GM10266 (cell line): ENCODE measurements around the gene CD151.
A peak's percentile ranks its signal among the peaks of the same experiment; 100 is the strongest.

Experiments
- DNase-seq: peaks from one replicate; pipeline ENCODE4 v3.0.0; 2012; ENCODE audit errors: extremely low spot score
- TF ChIP-seq, protein P1 (sequence below): IDR thresholded peaks from 2 replicates; pipeline ENCODE4 v1.5.1; 2012; ENCODE audit warnings: mild to moderate bottlenecking, low read depth; ENCODE audit not compliant: control insufficient read depth, insufficient read depth; ENCODE audit errors: missing control alignments

CD151 gene

DNA sequence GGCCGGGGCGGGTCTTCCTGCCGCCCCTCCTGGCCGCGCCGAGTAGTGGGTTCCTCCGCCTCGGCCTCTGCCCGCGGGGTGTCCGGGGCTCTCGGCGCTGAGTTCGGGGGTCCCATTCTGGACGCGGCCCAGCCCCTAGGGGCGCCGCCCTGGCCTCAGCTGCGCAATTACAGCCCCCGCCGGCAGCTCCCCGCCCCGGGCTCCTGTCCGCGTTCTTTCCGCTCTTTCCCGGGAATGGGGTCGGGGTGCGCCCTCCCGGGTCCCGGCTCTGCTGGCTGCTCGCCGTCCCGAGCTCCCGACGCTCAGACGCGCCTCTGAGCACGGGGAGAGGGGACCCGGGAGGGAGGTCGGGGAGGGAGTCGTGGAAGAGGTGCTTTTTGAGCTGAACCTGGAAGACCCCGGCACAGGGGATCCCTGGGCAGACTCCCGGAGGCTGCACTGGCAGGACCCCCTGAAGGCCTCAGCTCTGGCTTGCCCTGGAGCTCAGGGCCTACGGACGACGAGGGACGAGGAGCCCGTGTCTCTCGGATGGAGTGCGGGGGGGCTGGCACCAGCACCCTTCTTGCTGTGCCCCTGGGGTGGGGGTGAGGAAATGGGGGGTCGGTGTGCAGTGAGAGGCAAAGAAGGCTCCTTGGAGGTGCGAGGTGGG lies 10.5 kb downstream of the CD151 start:
- no peak for DNase-seq
- TF ChIP-seq, protein P1, sequence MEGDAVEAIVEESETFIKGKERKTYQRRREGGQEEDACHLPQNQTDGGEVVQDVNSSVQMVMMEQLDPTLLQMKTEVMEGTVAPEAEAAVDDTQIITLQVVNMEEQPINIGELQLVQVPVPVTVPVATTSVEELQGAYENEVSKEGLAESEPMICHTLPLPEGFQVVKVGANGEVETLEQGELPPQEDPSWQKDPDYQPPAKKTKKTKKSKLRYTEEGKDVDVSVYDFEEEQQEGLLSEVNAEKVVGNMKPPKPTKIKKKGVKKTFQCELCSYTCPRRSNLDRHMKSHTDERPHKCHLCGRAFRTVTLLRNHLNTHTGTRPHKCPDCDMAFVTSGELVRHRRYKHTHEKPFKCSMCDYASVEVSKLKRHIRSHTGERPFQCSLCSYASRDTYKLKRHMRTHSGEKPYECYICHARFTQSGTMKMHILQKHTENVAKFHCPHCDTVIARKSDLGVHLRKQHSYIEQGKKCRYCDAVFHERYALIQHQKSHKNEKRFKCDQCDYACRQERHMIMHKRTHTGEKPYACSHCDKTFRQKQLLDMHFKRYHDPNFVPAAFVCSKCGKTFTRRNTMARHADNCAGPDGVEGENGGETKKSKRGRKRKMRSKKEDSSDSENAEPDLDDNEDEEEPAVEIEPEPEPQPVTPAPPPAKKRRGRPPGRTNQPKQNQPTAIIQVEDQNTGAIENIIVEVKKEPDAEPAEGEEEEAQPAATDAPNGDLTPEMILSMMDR: peak; percentile 6

DNA sequence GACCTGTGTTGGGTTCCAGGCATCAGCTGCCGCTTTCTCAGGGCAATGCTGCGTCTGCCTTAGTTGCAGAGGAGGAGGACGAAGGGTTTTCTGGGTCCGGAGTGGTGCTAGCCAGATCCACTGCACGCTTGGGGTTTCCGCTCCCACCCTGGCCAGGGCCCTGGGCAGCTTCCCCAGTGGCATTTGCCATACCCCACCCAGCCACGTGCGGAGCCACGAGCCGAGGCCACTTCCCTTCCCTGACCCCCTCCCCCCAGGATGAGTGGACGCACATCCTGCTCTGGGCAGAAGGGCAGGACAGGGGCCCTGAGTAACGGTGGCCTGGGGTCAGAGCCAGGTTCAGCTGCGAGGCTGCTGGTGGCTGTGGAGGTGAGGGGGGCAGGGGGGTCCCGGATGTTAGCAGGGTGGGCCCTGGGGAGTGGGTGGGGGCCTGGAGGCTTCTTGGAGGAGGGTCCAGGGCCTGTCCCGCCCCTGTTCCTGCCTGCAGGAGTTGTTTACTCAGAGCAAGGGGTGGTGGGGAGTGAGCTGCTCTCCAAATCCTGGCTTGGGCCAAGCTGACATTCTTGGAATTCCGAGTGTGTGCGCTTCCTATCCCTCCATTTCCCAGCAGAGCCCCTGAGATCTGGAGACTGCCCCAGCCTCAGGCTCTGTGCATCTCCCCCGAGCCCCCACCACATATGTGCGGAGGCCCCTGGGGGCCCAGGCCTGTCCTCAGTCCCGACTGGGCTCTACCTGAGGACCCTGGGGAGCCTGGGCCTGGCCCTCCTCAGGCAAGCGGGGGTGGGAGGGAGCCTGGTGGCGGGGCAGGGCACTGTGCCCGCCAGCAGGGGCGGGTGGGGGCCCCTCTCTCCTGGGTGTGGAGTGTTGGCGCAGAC lies 11.3 kb downstream of the CD151 start:
- TF ChIP-seq, protein P1: no peak
- no peak for DNase-seq

DNA sequence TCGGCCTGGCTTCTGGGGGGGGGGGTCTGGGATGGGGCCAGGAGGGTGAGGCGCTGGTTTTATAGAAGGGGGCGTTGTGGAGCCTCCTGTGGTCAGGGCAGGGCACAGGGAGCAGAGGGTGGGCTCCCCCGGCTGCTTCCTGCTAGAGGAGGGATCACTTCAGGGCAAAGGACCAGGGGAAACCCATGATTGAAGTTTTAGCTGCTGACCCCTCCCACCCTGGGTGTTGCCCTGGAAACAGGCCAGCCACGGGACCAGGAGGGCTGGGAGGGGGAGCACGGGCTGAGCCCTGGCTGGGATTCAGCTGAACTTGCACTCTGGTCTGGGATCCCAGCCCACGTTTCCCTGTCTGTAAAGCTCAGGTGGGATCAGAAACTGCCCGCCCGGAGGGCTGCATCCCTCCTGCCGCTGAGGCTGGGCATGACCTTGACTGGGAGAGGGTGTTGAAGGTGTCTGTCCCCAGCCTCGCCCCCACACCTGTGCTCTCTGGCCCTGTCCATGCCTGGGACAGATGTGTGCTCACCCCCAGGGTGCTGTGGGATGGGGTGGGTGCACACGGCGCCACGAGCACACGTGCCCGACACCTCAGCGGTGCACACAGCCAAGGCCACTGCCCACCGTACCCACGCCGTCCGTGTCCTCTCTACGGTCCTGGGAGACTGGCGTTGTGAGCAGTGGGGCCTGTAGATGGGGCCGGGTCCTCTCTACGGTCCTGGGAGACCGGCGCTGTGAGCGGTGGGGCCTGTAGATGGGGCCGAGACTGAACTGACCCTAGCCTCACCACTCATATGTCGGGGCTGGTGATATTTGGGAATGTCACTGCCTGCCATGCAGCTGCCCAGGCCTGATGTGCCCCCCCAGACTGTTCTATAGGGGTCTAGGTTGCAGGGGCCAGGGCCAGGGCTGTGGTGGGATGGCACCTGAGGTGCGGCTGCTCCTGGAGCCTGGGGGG lies 12.2 kb downstream of the CD151 start:
- TF ChIP-seq, protein P1: no peak
- peak; percentile 82 for DNase-seq

DNA sequence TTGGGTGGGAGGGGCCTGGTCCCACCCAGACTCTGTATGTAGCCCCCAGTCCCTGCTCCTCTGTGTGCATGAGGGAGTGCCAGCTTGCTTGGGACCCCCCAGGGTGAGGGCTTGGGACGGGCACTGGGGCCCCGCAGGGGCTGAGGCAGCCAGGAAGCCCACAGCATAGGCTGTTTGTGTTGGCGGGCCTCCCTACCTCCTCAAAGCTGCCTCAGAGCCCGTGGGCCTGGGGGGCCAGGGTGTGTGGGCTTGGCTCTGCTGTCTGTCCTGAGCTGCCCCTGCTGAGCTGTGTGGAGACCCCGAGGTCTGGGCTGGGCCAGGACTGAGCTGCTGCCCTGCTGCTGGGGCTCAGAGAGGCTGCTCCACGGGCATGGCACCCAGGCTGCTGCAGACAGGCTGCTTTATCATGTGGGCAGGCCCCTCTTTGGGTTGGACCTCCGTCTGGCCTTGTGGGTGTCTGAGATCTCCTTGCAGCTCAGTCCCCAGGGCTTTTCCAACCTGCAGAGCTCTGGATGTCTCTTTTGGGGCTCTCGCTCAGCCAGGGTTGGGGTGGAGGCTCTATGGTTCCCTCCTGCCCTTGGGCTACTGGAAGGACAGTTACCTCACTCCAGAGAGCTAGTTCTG lies 13.2 kb downstream of the CD151 start:
- DNase-seq: no peak
- TF ChIP-seq, protein P1: no peak

DNA sequence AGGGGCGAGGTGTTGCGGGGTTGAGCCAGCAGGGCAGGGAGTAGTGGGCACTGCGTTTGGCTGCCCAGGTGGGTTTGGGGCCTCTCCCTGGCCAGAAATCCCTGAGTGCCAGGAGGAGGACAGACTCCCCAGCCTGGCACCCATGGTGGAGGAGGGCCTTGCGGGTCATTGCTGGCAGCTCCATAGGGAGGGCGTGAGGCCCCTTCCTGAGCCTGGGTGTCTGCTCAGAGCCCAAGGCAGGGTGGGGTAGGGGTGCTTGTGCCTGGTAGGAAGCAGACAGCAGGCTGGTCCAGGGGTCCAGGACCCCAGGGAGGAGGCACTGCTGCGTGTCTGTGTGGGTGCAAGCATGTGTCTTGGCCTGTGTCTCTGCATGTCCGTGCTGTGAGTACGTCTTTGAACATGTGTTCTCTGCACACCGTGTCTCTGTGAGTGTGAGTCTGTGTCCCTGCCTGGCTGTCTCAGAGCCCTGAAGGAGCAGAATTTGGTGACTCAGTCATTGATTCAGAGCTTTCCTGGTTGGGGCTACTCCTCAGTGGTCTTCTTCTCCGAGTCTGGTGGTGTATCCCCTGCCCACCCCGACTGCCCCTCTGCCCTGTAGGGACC lies 13.8 kb downstream of the CD151 start:
- TF ChIP-seq, protein P1: no peak
- DNase-seq: no peak

DNA sequence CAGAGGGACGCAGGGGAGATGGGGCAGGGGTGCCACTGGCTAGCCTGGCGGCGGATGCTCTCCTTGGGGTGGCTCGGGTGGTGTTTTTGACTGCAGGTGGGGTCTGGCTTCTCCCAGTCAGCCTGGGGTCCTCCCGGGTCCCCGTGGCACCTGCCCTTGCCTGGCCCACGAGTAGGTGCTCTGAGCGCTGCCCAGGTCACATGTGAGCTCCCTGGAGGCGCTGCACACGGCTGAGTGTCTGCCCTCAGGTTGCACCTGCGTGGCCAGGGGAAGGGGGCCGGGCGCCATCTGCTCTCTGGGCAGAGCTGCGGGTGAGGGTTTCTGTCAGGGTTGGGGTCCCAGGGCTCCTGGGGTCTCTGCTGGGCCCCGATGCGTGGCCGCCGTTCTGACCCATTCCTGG lies 15.1 kb downstream of the CD151 start:
- TF ChIP-seq, protein P1: no peak
- no peak for DNase-seq
